GM12801 (cell line): ENCODE data around the gene CFAP251.

Experiments used
- CTCF ChIP-seq: IDR thresholded peaks from one replicate; pipeline ENCODE4 v1.5.1; 2011; ENCODE audit warnings: control low read depth; ENCODE audit not compliant: insufficient read length; ENCODE audit errors: extremely low read depth

The CFAP251 gene

GRCh38 chr12:121921066-121921465, 2.7 kb downstream of the CFAP251 start:
- TF ChIP-seq CTCF = no peak

DNA sequence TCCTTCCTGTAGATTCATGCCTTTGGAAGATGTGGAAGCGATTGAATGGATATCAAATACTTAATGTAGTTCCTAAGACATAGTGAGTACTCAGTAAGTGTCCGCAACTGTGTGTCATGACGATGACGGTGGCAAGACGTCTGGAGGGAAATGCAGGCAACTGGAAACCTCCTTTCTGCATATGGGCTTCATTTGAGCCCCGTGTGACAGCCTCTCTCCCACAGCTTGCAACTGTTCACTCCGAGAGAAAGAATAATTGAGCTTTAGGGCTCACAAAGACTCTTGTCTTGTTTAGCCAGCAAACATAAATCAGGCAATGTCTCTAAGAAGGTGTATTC, 6.9 kb downstream of the CFAP251 start:
- TF ChIP-seq CTCF = no peak

- TF ChIP-seq CTCF = no peak
These were observed 8.7 kb downstream of the CFAP251 start for GRCh38 chr12:121926874-121927706.

DNA sequence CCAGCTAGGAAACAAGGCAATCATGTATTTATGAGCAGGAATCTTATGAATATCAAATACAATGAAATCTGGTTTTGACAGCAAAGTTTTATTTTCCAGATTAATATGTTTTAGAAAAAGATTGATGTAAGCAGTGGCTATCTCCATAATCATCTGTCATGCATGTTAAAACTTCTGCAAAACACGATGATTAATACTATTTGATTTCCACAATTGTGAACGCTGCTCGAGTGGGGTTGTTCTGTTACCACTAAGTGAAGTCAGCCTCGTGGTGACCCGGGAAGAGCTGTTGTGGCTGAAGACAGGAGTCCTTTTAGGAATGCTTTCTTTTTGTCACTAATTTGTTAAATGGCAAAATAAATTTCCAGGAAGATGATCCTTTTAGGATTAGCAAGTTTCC, 9.4 kb downstream of the CFAP251 start:
- TF ChIP-seq CTCF = no peak

DNA sequence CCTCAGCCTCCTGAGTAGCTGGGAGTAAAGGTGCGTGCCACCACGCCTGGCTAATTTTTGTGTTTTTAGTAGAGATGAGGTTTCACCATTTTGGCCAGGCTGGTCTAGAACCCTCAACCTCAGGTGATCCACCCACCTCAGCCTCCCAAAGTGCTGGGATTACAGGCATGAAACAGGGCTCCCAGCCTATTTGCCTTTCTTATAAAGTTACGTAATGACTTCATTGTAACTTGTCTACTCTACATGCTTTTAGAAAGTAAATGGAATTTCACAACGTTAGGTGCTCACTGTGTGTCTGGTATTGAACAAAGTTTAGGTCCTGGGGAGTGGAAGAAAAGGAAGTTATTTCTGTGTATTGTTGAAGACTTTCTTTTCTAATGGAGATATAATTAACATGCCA, 12.5 kb downstream of the CFAP251 start:
- TF ChIP-seq CTCF = no peak

DNA sequence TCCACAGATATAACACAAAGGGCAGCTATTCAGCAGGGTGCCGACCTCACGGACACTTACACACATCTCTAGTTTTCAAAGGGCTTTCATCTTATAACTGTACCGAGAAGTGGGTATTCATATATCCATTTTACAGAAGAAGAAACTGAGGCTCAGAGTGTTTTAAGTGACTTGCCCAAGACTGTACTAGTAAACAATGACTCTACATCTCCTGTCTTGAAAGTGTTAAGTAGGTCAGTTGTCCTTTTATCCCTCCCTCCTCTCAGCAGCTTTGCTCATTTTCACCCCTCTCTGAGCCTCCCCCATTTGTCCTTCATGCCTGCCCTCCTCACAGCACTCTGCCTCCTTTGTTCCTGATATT, 13.8 kb downstream of the CFAP251 start:
- TF ChIP-seq CTCF = no peak

GRCh38 chr12:121932914-121933521, 14.6 kb downstream of the CFAP251 start:
- no peak for TF ChIP-seq CTCF
